ENCODE results near the gene SEC23B.
A peak's percentile ranks its signal among the peaks of the same experiment; 100 is the strongest.
"Not testable (repeated sequence)": the region's sequence is repeated elsewhere in the genome, so short reads cannot be mapped to it uniquely, and the experiment has no call there.

SEC23B gene

GRCh38 chr20:18507218-18508191 is at the start of gene SEC23B:
SEC23B (plus strand) TSS chr20:18507940; CDS start chr20:18510836, 2,896 bp downstream.
- DNase-seq (ENCODE audit: low read depth): peak; percentile 95

GRCh38 chr20:18465536-18466200 is 42.1 kb upstream of the SEC23B start:
- DNase-seq (ENCODE audit: low read depth): no peak

- no peak for DNase-seq (ENCODE audit: low read depth)
Measured at GRCh38 chr20:18466574-18466893, 41.2 kb upstream of the SEC23B start.

GRCh38 chr20:18466894-18467730 is 40.6 kb upstream of the SEC23B start, which contains the start of the genes DZANK1 and POLR3F:
DZANK1 (minus strand) TSS chr20:18467030; CDS start chr20:18465358, 1,672 bp downstream.
POLR3F (plus strand) TSS chr20:18467390; CDS start chr20:18467507, 117 bp downstream.
- peak; percentile 82 for DNase-seq (ENCODE audit: low read depth)

GRCh38 chr20:18477218-18477617 is 30.5 kb upstream of the SEC23B start:
- DNase-seq (ENCODE audit: low read depth): no peak

GRCh38 chr20:18477821-18478220 is 29.9 kb upstream of the SEC23B start:
- DNase-seq (ENCODE audit: low read depth): no peak

- DNase-seq (ENCODE audit: low read depth): no peak
Measured at GRCh38 chr20:18481596-18481995, 26.1 kb upstream of the SEC23B start.

- DNase-seq (ENCODE audit: low read depth): no peak
Measured at GRCh38 chr20:18488301-18488700, 19.4 kb upstream of the SEC23B start.

GRCh38 chr20:18496042-18496441 is 11.7 kb upstream of the SEC23B start:
- DNase-seq (ENCODE audit: low read depth): no peak

- DNase-seq (ENCODE audit: low read depth): peak; percentile 54
Measured at GRCh38 chr20:18496740-18497592, 10.8 kb upstream of the SEC23B start, which contains the start of gene RBBP9. RBBP9 (minus strand) TSS chr20:18497225; CDS start chr20:18497167, 58 bp downstream.

GRCh38 chr20:18497603-18498002 is 10.1 kb upstream of the SEC23B start:
- DNase-seq (ENCODE audit: low read depth): no peak

GRCh38 chr20:18501672-18502071 is 6.1 kb upstream of the SEC23B start:
- DNase-seq (ENCODE audit: low read depth): not testable (repeated sequence)

GRCh38 chr20:18504479-18505060 is 3.2 kb upstream of the SEC23B start:
- DNase-seq (ENCODE audit: low read depth): no peak

- no peak for DNase-seq (ENCODE audit: low read depth)
Measured at GRCh38 chr20:18506744-18507143, 996 bp upstream of the SEC23B start.

- no peak for DNase-seq (ENCODE audit: low read depth)
Measured at GRCh38 chr20:18511571-18511970, 3.8 kb downstream of the SEC23B start.

- no peak for DNase-seq (ENCODE audit: low read depth)
Measured at GRCh38 chr20:18513208-18513607, 5.5 kb downstream of the SEC23B start.

GRCh38 chr20:18514127-18514526 is 6.4 kb downstream of the SEC23B start:
- no peak for DNase-seq (ENCODE audit: low read depth)

GRCh38 chr20:18515973-18516372 is 8.2 kb downstream of the SEC23B start:
- no peak for DNase-seq (ENCODE audit: low read depth)

GRCh38 chr20:18522066-18522465 is 14.3 kb downstream of the SEC23B start:
- not testable (repeated sequence) for DNase-seq (ENCODE audit: low read depth)

GRCh38 chr20:18523066-18523465 is 15.3 kb downstream of the SEC23B start:
- DNase-seq (ENCODE audit: low read depth): no peak

- DNase-seq (ENCODE audit: low read depth): no peak
Measured at GRCh38 chr20:18524646-18525045, 16.9 kb downstream of the SEC23B start.
